Tibial nerve (tissue), 4 donors: ENCODE measurements around the gene ZNF618. TPM values are rescaled to one million over a fixed set of nuclear protein-coding genes. Genes with fewer than 3 reads are reported as not detected.

Experiments
- DNase-seq, 2 donors: peaks; one replicate each; pipeline ENCODE4 v3.0.0-alpha.2; 2019; ENCODE audit warnings: low spot score in 2 of 2
- H3K27ac ChIP-seq, 4 donors: fragments of 200-600 bp; sonication (generic) in 3 of 4; one replicate each; pipeline ENCODE4 v1.5.1; 2017 to 2019; ENCODE audit warnings: mild to moderate bottlenecking in 1 of 4
- H3K27me3 ChIP-seq, 2 donors: fragments of 200-600 bp; sonication (generic) in 1 of 2; one replicate each; pipeline versions ENCODE4 v1.5.1 to v1.6.0; 2017 to 2019
- H3K36me3 ChIP-seq, 3 donors: fragments of 200-600 bp; sonication (generic); one replicate each; pipeline ENCODE4 v1.5.1; 2018 to 2019
- H3K4me1 ChIP-seq, 4 donors: fragments of 200-600 bp; sonication (generic) in 3 of 4; one replicate each; pipeline ENCODE4 v1.5.1; 2017 to 2019
- H3K4me3 ChIP-seq, 4 donors: fragments of 200-600 bp; sonication (generic) in 3 of 4; one replicate each; pipeline ENCODE4 v1.5.1; 2017 to 2019; ENCODE audit warnings: mild to moderate bottlenecking in 1 of 4, moderate library complexity in 1 of 4
- H3K9me3 ChIP-seq, 4 donors: fragments of 200-600 bp; sonication (generic) in 3 of 4; one replicate each; pipeline ENCODE4 v1.5.1; 2017 to 2019
- EP300 ChIP-seq, 2 donors: sonication (generic); formaldehyde crosslinking; IDR thresholded peaks; one replicate each; pipeline ENCODE4 v1.6.1; 2017; ENCODE audit warnings: antibody characterized with exemption in 2 of 2, mild to moderate bottlenecking in 1 of 2
- POLR2A ChIP-seq, 2 donors: fragments of 450-650 bp; IDR thresholded peaks; one replicate each; pipeline ENCODE4 v1.6.1; 2017; ENCODE audit warnings: antibody characterized with exemption in 2 of 2, mild to moderate bottlenecking in 2 of 2, moderate library complexity in 2 of 2
- WGBS, 2 donors: methylation state at CpG; one replicate each; pipeline ENCODE4 v1.1.5; 2018; 5-methylcytosine and 5-hydroxymethylcytosine counted together
- total RNA-seq, 4 donors: library from RNA; depleted of rRNA; stranded (reverse); fragments of >200 nt; gene quantifications; one replicate each; pipeline ENCODE4 v1.1.0, GENCODE V29; 2016
- TF ChIP-seq, protein P1 (sequence below), 5 experiments: fragments of 200-600 bp in 3 of 5; fragments of 450-650 bp in 2 of 5; sonication (generic) in 3 of 5; IDR thresholded peaks; one replicate each; pipeline ENCODE4 v1.5.1; 2016 to 2019; ENCODE audit warnings: antibody characterized with exemption in 5 of 5, mild to moderate bottlenecking in 3 of 5, moderate library complexity in 2 of 5

ZNF618 gene
- total RNA-seq, 4 donors from 2014 or later, result 7.3 to 11.6 (median 9.0) TPM

DNA sequence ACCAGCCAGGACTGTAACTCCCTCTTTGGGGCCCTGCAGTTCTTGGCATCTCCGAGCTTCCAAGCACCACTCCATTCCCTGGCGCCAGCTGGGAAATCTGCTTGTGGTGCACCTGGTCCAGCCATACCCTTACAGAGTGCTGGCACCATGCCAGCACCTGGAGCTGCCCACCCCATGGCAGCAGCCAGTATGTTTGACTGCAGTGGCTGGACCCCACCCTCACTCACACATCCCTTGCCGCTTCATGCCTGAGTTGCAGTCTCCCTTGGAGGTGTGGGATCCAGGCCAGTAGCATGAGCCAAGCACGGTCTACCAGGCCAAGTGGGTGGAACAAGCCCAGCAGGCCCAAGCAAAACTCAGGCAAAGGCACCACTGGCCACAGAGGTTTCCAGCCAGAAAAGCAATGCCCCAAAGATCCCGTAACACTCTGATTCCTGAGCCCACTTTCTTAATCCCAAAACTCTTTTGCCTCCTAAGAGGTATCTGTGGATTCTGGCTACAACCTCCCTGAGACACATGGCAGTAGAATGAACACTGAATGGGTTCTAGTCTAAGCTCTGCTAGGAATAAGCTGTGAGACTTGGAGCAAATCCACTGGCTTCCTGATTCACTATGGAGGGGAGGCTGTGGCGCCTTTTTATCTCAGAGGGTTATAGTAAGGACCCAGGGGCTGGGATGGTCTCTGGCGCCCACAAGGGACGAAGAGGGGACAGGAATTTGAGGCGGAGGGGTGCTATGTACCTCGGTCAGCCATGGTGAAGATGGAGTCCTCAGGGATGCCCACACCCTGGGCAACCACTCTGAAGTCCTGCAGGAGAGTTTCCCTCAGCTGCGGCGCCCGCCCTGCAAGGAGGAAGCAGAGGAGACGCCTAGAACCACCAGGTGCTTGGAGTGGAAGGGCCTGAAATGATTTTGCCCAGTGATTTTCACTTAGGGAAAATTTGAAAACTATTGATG, 196.4 kb downstream of the ZNF618 start:
- no peak overlapping the region for H3K4me3 ChIP-seq
- H3K36me3 ChIP-seq, result no peaks in the 10 kb centered on the region
- peaks cover 0 to 4% (median 0%) of the 10 kb centered on the region in 4 donors for H3K4me1 ChIP-seq
- peak in 1 of 2 donors; percentile 40 for DNase-seq
- TF ChIP-seq POLR2A (IDR thresholded peaks at IDR 0.05) (no peak), EP300 (IDR thresholded peaks at IDR 0.05) (no peak)
- TF ChIP-seq, protein P1, sequence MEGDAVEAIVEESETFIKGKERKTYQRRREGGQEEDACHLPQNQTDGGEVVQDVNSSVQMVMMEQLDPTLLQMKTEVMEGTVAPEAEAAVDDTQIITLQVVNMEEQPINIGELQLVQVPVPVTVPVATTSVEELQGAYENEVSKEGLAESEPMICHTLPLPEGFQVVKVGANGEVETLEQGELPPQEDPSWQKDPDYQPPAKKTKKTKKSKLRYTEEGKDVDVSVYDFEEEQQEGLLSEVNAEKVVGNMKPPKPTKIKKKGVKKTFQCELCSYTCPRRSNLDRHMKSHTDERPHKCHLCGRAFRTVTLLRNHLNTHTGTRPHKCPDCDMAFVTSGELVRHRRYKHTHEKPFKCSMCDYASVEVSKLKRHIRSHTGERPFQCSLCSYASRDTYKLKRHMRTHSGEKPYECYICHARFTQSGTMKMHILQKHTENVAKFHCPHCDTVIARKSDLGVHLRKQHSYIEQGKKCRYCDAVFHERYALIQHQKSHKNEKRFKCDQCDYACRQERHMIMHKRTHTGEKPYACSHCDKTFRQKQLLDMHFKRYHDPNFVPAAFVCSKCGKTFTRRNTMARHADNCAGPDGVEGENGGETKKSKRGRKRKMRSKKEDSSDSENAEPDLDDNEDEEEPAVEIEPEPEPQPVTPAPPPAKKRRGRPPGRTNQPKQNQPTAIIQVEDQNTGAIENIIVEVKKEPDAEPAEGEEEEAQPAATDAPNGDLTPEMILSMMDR (IDR thresholded peaks at IDR 0.05), result no peak
- no peaks in the 10 kb centered on the region for H3K9me3 ChIP-seq
- no peak overlapping the region for H3K27ac ChIP-seq
- peaks cover 0 to 14% of the 10 kb centered on the region in 2 donors for H3K27me3 ChIP-seq
- 66 to 69% methylated on average over 12 to 14 of the region's 14 CpGs for WGBS, 2 donors

DNA sequence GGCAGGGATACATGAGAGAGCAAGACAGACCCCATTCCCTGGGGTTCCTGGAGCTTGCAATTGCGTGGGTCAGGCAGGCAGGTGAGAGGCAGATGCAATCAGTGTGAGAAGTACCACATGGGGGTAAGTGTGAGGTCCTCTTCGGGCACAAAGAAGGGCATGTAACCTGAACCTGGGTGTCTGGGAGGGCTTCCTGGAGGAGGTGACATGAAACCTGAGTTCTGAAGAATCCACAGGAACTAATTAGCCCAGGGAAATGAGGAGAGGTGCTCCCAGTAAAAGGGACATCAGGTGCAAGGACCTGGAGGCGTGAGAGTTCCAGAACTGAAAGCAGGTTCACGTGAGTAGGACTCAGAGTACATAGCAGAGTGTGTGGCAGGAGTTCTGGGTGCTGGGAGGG, 199.5 kb downstream of the ZNF618 start:
- TF ChIP-seq EP300 (IDR thresholded peaks at IDR 0.05) (no peak), POLR2A (IDR thresholded peaks at IDR 0.05) (no peak)
- TF ChIP-seq, protein P1 (IDR thresholded peaks at IDR 0.05), result no peak
- 83 to 88% methylated on average over 4 of the region's 4 CpGs for WGBS, 2 donors
- no peak for DNase-seq
- peaks cover 0 to 4% (median 0%) of the 10 kb centered on the region in 4 donors for H3K4me1 ChIP-seq
- no peaks in the 10 kb centered on the region for H3K36me3 ChIP-seq
- H3K27ac ChIP-seq, result no peak overlapping the region
- H3K27me3 ChIP-seq, result peaks cover 0 to 21% of the 10 kb centered on the region in 2 donors
- H3K9me3 ChIP-seq, result no peaks in the 10 kb centered on the region
- H3K4me3 ChIP-seq, result no peak overlapping the region

DNA sequence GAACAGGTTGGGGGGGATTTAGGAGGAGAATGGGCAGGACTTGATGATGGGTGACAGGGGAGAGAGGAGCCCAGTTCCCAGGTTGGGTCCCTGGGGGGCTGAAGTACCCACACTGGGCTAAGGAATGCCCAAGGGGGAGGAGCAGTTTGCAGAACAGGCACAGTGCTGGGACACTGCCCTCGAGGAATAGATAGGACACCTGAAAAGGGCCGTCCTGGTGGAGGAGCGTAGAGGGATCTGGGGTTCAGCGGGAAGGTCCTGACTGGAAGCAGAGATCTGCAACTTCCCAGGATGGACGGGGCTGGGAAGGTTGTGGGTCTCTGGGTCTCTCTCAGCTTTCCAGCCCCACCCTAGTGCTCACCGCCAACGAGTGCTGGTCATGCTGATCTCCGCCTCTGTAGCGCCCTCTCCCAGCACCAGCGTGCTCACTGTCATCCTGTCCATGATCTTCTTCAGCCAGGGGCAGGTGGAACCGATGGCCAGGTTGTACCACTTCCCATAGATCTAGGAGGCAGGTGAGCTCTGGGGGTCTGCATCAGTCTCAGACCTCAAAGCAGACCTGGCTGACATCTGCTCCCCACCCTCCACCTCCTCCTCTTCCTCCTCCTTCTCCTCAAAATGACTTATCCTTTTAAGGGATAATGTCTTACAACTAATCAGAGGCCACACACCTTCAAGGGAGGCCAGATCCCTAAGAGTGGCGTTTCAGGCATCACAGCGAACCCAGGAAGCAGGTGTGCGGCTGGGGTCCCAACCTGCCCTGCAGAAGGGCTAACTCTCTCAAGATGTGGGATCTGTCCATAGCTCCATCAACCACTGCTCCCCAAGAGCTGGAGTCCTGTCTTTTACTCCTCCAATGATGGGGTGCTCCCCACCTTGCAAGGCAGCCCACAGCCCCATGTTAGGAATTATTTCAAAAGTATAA, 200.4 kb downstream of the ZNF618 start:
- H3K27ac ChIP-seq, result no peak overlapping the region
- TF ChIP-seq POLR2A (IDR thresholded peaks at IDR 0.05) (no peak), EP300 (IDR thresholded peaks at IDR 0.05) (no peak)
- TF ChIP-seq, protein P1 (IDR thresholded peaks at IDR 0.05), result no peak
- WGBS, 2 donors, result 71 to 80% methylated on average over 14 of the region's 14 CpGs
- DNase-seq, result no peak
- H3K4me3 ChIP-seq, result no peak overlapping the region
- peaks cover 0 to 4% (median 0%) of the 10 kb centered on the region in 4 donors for H3K4me1 ChIP-seq
- H3K36me3 ChIP-seq, result no peaks in the 10 kb centered on the region
- no peaks in the 10 kb centered on the region for H3K9me3 ChIP-seq
- peaks cover 0 to 21% of the 10 kb centered on the region in 2 donors for H3K27me3 ChIP-seq

DNA sequence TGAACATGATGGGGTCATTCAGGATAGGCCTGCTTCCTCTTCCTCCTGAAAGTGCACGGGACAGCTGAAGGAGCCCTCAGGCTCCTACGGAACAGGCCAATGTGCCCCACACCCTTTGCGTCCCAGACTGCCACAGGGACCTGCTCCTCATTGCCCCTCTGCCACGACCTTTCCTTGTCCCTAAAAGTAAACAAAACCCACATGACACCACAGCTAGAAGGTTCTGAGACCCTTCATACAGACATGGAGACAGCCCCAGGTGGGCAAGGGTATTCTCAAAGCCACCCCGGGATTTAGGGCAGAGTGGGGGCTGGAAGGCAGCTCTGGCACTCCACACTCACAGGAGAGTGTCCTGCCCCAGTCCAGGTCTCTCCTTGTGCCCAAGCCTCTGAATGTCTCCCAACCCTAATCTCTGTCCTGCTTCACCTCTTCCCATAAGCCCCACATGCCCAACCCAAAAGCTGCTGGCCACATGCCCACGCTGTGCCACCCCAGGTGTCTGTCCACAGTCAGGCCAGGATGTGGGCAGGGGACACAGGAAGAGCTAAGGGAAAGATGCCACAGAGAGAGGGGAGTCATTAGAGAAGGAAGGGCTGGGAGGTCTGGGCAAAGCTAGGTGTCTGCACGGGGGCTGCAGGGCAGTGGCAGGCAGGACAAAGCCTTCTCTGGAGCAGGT, 201.2 kb downstream of the ZNF618 start:
- WGBS, 2 donors, result 59 to 68% methylated on average over 7 of the region's 7 CpGs
- no peaks in the 10 kb centered on the region for H3K9me3 ChIP-seq
- TF ChIP-seq POLR2A (IDR thresholded peaks at IDR 0.05) (no peak), EP300 (IDR thresholded peaks at IDR 0.05) (no peak)
- TF ChIP-seq, protein P1 (IDR thresholded peaks at IDR 0.05), result no peak
- no peak overlapping the region for H3K4me3 ChIP-seq
- peaks cover 0 to 1% (median 0%) of the 10 kb centered on the region in 4 donors for H3K4me1 ChIP-seq
- H3K36me3 ChIP-seq, result no peaks in the 10 kb centered on the region
- peaks cover 0 to 21% of the 10 kb centered on the region in 2 donors for H3K27me3 ChIP-seq
- DNase-seq, result no peak
- H3K27ac ChIP-seq, result no peak overlapping the region
